Transverse colon (tissue), 4 donors: ENCODE data around the gene LARGE1. TPM values are rescaled to one million over a fixed set of nuclear protein-coding genes. Genes with fewer than 3 reads are reported as not detected.

ENCODE experiments used
- DNase-seq: peaks from one replicate; pipeline ENCODE4 v3.0.0-alpha.2; 2019
- H3K27ac ChIP-seq, 4 donors: fragments of 200-600 bp; sonication (generic); 2 replicates each; pipeline ENCODE4 v1.5.1; 2016 to 2018; ENCODE audit warnings: inconsistent platforms in 4 of 4
- H3K27me3 ChIP-seq: fragments of 200-600 bp; sonication (generic); 2 replicates; pipeline ENCODE4 v1.5.1; 2017; ENCODE audit warnings: inconsistent platforms
- H3K36me3 ChIP-seq, 4 donors: fragments of 200-600 bp; sonication (generic); 2 replicates each; pipeline ENCODE4 v1.5.1; 2017 to 2019; ENCODE audit warnings: inconsistent platforms in 4 of 4
- H3K4me1 ChIP-seq, 4 donors: fragments of 200-600 bp; sonication (generic); 2 replicates each; pipeline ENCODE4 v1.5.1; 2017 to 2020; ENCODE audit warnings: inconsistent platforms in 4 of 4
- H3K4me3 ChIP-seq, 4 donors: fragments of 200-600 bp; sonication (generic); 1 replicate in 1 of 4; 2 replicates in 3 of 4; pipeline versions ENCODE4 v1.5.1 to v1.6.1; 2017 to 2019; ENCODE audit warnings: inconsistent platforms in 4 of 4
- H3K9me3 ChIP-seq, 2 donors: fragments of 200-600 bp; sonication (generic); 2 replicates each; pipeline ENCODE4 v1.5.1; 2017 to 2019; ENCODE audit warnings: inconsistent platforms in 2 of 2
- CTCF ChIP-seq, 5 experiments: fragments of 200-600 bp in 3 of 5; fragments of 450-650 bp in 2 of 5; sonication (generic) in 3 of 5; IDR thresholded peaks; 1 replicate in 2 of 5; 2 replicates in 3 of 5; pipeline ENCODE4 v1.5.1; 2016 to 2017; ENCODE audit warnings: antibody characterized with exemption in 5 of 5, inconsistent platforms in 3 of 5, mild to moderate bottlenecking in 2 of 5, moderate library complexity in 1 of 5
- EP300 ChIP-seq: sonication (generic); formaldehyde crosslinking; IDR thresholded peaks from one replicate; pipeline ENCODE4 v1.6.1; 2017; ENCODE audit warnings: antibody characterized with exemption, low read depth
- POLR2A ChIP-seq: fragments of 450-650 bp; IDR thresholded peaks from one replicate; pipeline ENCODE4 v1.6.1; 2016; ENCODE audit warnings: antibody characterized with exemption, mild to moderate bottlenecking, moderate library complexity
- POLR2AphosphoS5 ChIP-seq, 3 donors: sonication (generic); formaldehyde crosslinking; IDR thresholded peaks; one replicate each; pipeline ENCODE4 v1.6.1; 2016; ENCODE audit warnings: antibody characterized with exemption in 3 of 3
- WGBS, 2 donors: methylation state at CpG; one replicate each; pipeline ENCODE4 v1.1.5; 2018; ENCODE audit warnings: low coverage in 1 of 2; 5-methylcytosine and 5-hydroxymethylcytosine counted together
- in situ Hi-C, 4 donors: fragments of 200-750 bp; cut with MboI; loops; one replicate each; pipeline versions ENCODE4 v1.15.0 to v1.15.1; 2017; ENCODE audit warnings: low sequenced_read_pairs in 3 of 4, low pct_ligation_motif_present in 1 of 4, low pct_unique_long_range_greater_than_20kb in 1 of 4
- intact Hi-C: fragments of 100-400 bp; cut with DNase I; formaldehyde crosslinking; loops from one replicate; pipeline ENCODE4 v1.15.1; 2023; ENCODE audit warnings: low total_unique reads
- total RNA-seq, 4 donors: library from RNA; depleted of rRNA; stranded (reverse); fragments of >200 nt; gene quantifications; one replicate each; pipeline ENCODE4 v1.1.0, GENCODE V29; 2016

Gene LARGE1
- total RNA-seq, 4 donors from 2014 or later: 46.5 to 304 (median 80.5) TPM

- WGBS, 2 donors: 24 to 28% methylated on average over 3 of the region's 3 CpGs
- Histone ChIP-seq H3K4me1 (peaks cover 0 to 37% (median 18%) of the 10 kb centered on the region in 4 donors), H3K36me3 (no peaks in the 10 kb centered on the region), H3K9me3 (no peaks in the 10 kb centered on the region), H3K27ac (peak overlapping the region; percentile 27 to 71 (median 66)), H3K4me3 (no peak overlapping the region), H3K27me3 (no peaks in the 10 kb centered on the region)
- peak; percentile 44 for DNase-seq
- in situ Hi-C loops (no loop called here), intact Hi-C loops (no loop called here)
- TF ChIP-seq POLR2A: no peak
- TF ChIP-seq CTCF (IDR thresholded peaks at IDR 0.05): no peak
- no peak for TF ChIP-seq EP300
- no peak for TF ChIP-seq POLR2AphosphoS5 (IDR thresholded peaks at IDR 0.05)
These were observed 590.9 kb downstream of the LARGE1 start for GRCh38 chr22:33329398-33329797.

- no peak for DNase-seq
- Histone ChIP-seq H3K27me3 (no peaks in the 10 kb centered on the region), H3K36me3 (no peaks in the 10 kb centered on the region), H3K9me3 (no peaks in the 10 kb centered on the region), H3K4me3 (no peak overlapping the region), H3K27ac (peak overlapping the region; percentile 27 to 71 (median 66)), H3K4me1 (peaks cover 0 to 36% (median 18%) of the 10 kb centered on the region in 4 donors)
- intact Hi-C loops: no loop called here
- WGBS, 2 donors: 40 to 45% methylated on average over 2 of the region's 2 CpGs
- no peak for TF ChIP-seq POLR2A
- TF ChIP-seq EP300: no peak
- no peak for TF ChIP-seq POLR2AphosphoS5 (IDR thresholded peaks at IDR 0.05)
- no peak for TF ChIP-seq CTCF (IDR thresholded peaks at IDR 0.05)
- in situ Hi-C loops: no loop called here
These were observed 591.4 kb downstream of the LARGE1 start for GRCh38 chr22:33328789-33329296.

GRCh38 chr22:33327348-33327860 is 592.9 kb downstream of the LARGE1 start:
- Histone ChIP-seq H3K4me3 (no peak overlapping the region), H3K27me3 (no peaks in the 10 kb centered on the region), H3K27ac (no peak overlapping the region), H3K9me3 (no peaks in the 10 kb centered on the region), H3K36me3 (no peaks in the 10 kb centered on the region), H3K4me1 (peaks cover 0 to 25% (median 13%) of the 10 kb centered on the region in 4 donors)
- no peak for DNase-seq
- in situ Hi-C loops (no loop called here), intact Hi-C loops (no loop called here)
- no peak for TF ChIP-seq EP300
- TF ChIP-seq POLR2A: no peak
- no peak for TF ChIP-seq CTCF (IDR thresholded peaks at IDR 0.05)
- no peak for TF ChIP-seq POLR2AphosphoS5 (IDR thresholded peaks at IDR 0.05)
- 87% methylated on average over 9 of the region's 9 CpGs; no CpG with 5 or more reads in 1 of the 2 donors for WGBS, 2 donors

- no peaks in the 10 kb centered on the region for H3K36me3 ChIP-seq
- 84% methylated on average over 10 of the region's 10 CpGs; no CpG with 5 or more reads in 1 of the 2 donors for WGBS, 2 donors
- H3K27me3 ChIP-seq: no peaks in the 10 kb centered on the region
- TF ChIP-seq POLR2A (no peak), EP300 (no peak), CTCF (IDR thresholded peaks at IDR 0.05) (no peak), POLR2AphosphoS5 (IDR thresholded peaks at IDR 0.05) (no peak)
- H3K9me3 ChIP-seq: no peaks in the 10 kb centered on the region
- DNase-seq: no peak
- intact Hi-C loops: no loop called here
- H3K4me1 ChIP-seq: peaks cover 0 to 22% (median 13%) of the 10 kb centered on the region in 4 donors
- H3K4me3 ChIP-seq: no peak overlapping the region
- in situ Hi-C loops: no loop called here
- no peak overlapping the region for H3K27ac ChIP-seq
These were observed 593.6 kb downstream of the LARGE1 start for GRCh38 chr22:33326540-33327295.
